Esophagus squamous epithelium (tissue), 5 donors: ENCODE measurements around the gene EIF2AK3. TPM values are rescaled to one million over a fixed set of nuclear protein-coding genes. Genes with fewer than 3 reads are reported as not detected.
A peak's percentile ranks its signal among the peaks of the same experiment; 100 is the strongest.

Experiments
- DNase-seq: peaks from one replicate; lab custom pipeline; 2025; lab: John Stamatoyannopoulos, UW
- H3K27ac ChIP-seq, 4 donors: fragments of 200-600 bp; sonication (generic); one replicate each; pipeline ENCODE4 v1.5.1; 2016 to 2019; ENCODE audit warnings: mild to moderate bottlenecking in 1 of 4
- H3K27me3 ChIP-seq, 4 donors: fragments of 200-600 bp; sonication (generic); 1 replicate in 3 of 4; 2 replicates in 1 of 4; pipeline versions ENCODE4 v1.5.1 to v1.6.0; 2017 to 2021; ENCODE audit warnings: antibody characterized with exemption in 1 of 4
- H3K36me3 ChIP-seq, 3 donors: fragments of 200-600 bp; sonication (generic); one replicate each; pipeline ENCODE4 v1.5.1; 2016 to 2019
- H3K4me1 ChIP-seq, 3 donors: fragments of 200-600 bp; sonication (generic); one replicate each; pipeline ENCODE4 v1.5.1; 2017 to 2019
- H3K4me3 ChIP-seq, 4 donors: fragments of 200-600 bp; sonication (generic); 1 replicate in 3 of 4; 2 replicates in 1 of 4; pipeline ENCODE4 v1.5.1; 2016 to 2019; ENCODE audit warnings: mild to moderate bottlenecking in 2 of 4, moderate library complexity in 1 of 4
- H3K9me3 ChIP-seq, 3 donors: fragments of 200-600 bp; sonication (generic); one replicate each; pipeline ENCODE4 v1.5.1; 2016 to 2019
- CTCF ChIP-seq, 6 experiments: fragments of 450-650 bp in 4 of 6; fragments of 200-600 bp in 2 of 6; sonication (generic) in 2 of 6; IDR thresholded peaks; one replicate each; pipeline ENCODE4 v1.5.1; 2016 to 2019; ENCODE audit warnings: antibody characterized with exemption in 6 of 6, mild to moderate bottlenecking in 4 of 6, moderate library complexity in 4 of 6
- POLR2A ChIP-seq, 4 donors: fragments of 450-650 bp; IDR thresholded peaks; one replicate each; pipeline ENCODE4 v1.6.1; 2017; ENCODE audit warnings: antibody characterized with exemption in 4 of 4, mild to moderate bottlenecking in 4 of 4, moderate library complexity in 3 of 4
- WGBS, 2 donors: methylation state at CpG; one replicate each; pipeline ENCODE4 v1.1.5; 2018; 5-methylcytosine and 5-hydroxymethylcytosine counted together
- intact Hi-C: fragments of 100-400 bp; cut with DNase I; formaldehyde crosslinking; loops from one replicate; pipeline ENCODE4 v1.15.0; 2022
- total RNA-seq, 4 donors: library from RNA; depleted of rRNA; stranded (reverse); fragments of >200 nt; gene quantifications; one replicate each; pipeline ENCODE4 v1.1.0, GENCODE V29; 2016
- donor health status: DM: yes; HTN: yes; CAD: no.

The EIF2AK3 gene
- total RNA-seq, 4 donors from 2014 or later = 12.2 to 16.9 (median 16.7) TPM

- Histone ChIP-seq H3K9me3 (no peaks in the 10 kb centered on the region), H3K4me1 (peaks cover 0 to 20% (median 10%) of the 10 kb centered on the region in 3 donors), H3K36me3 (no peaks in the 10 kb centered on the region), H3K27ac (peak overlapping the region; percentile 2 to 73 (median 60)), H3K4me3 (peak overlapping the region in 1 of 4 donors; percentile 30), H3K27me3 (no peaks in the 10 kb centered on the region)
- intact Hi-C loops = no loop called here
- DNase-seq = no peak
- 48 to 62% methylated on average over 4 of the region's 4 CpGs for WGBS, 2 donors
- TF ChIP-seq CTCF (IDR thresholded peaks at IDR 0.05) (no peak), POLR2A (IDR thresholded peaks at IDR 0.05) (no peak)
Measured at GRCh38 chr2:88658881-88659537, 31.7 kb upstream of the EIF2AK3 start.

- intact Hi-C loops = no loop called here
- Histone ChIP-seq H3K27me3 (no peaks in the 10 kb centered on the region), H3K4me3 (no peak overlapping the region), H3K9me3 (no peaks in the 10 kb centered on the region), H3K36me3 (no peaks in the 10 kb centered on the region), H3K4me1 (peaks cover 0 to 20% (median 10%) of the 10 kb centered on the region in 3 donors), H3K27ac (peak overlapping the region in 3 of 4 donors; percentile 59 to 73 (median 60))
- DNase-seq = no peak
- 24 to 25% methylated on average over 3 of the region's 3 CpGs for WGBS, 2 donors
- TF ChIP-seq POLR2A (IDR thresholded peaks at IDR 0.05) = no peak
- no peak for TF ChIP-seq CTCF (IDR thresholded peaks at IDR 0.05)
Measured at GRCh38 chr2:88658326-88658725, 31.1 kb upstream of the EIF2AK3 start.

GRCh38 chr2:88657131-88657530 lies 29.9 kb upstream of the EIF2AK3 start:
- Histone ChIP-seq H3K27me3 (no peaks in the 10 kb centered on the region), H3K36me3 (no peaks in the 10 kb centered on the region), H3K4me1 (peaks cover 0 to 20% (median 10%) of the 10 kb centered on the region in 3 donors), H3K4me3 (no peak overlapping the region), H3K27ac (no peak overlapping the region), H3K9me3 (no peaks in the 10 kb centered on the region)
- DNase-seq = no peak
- WGBS, 2 donors = 90 to 93% methylated on average over 2 of the region's 2 CpGs
- TF ChIP-seq CTCF (IDR thresholded peaks at IDR 0.05) (no peak), POLR2A (IDR thresholded peaks at IDR 0.05) (no peak)
- intact Hi-C loops = no loop called here

- H3K27me3 ChIP-seq = no peaks in the 10 kb centered on the region
- 77 to 84% methylated on average over 3 of the region's 3 CpGs for WGBS, 2 donors
- no peaks in the 10 kb centered on the region for H3K36me3 ChIP-seq
- TF ChIP-seq POLR2A (IDR thresholded peaks at IDR 0.05) = no peak
- no peak for TF ChIP-seq CTCF (IDR thresholded peaks at IDR 0.05)
- H3K9me3 ChIP-seq = no peaks in the 10 kb centered on the region
- peaks cover 0 to 20% (median 10%) of the 10 kb centered on the region in 3 donors for H3K4me1 ChIP-seq
- H3K27ac ChIP-seq = no peak overlapping the region
- no peak overlapping the region for H3K4me3 ChIP-seq
- intact Hi-C loops = no loop called here
- no peak for DNase-seq
Measured at GRCh38 chr2:88656690-88657089, 29.4 kb upstream of the EIF2AK3 start.

- WGBS, 2 donors = 53 to 59% methylated on average over 2 of the region's 2 CpGs
- H3K4me3 ChIP-seq = no peak overlapping the region
- no peaks in the 10 kb centered on the region for H3K9me3 ChIP-seq
- intact Hi-C loops = no loop called here
- peaks cover 0 to 17% (median 8%) of the 10 kb centered on the region in 3 donors for H3K4me1 ChIP-seq
- DNase-seq = no peak
- H3K36me3 ChIP-seq = no peaks in the 10 kb centered on the region
- no peak overlapping the region for H3K27ac ChIP-seq
- H3K27me3 ChIP-seq = no peaks in the 10 kb centered on the region
- TF ChIP-seq POLR2A (IDR thresholded peaks at IDR 0.05) = no peak
- no peak for TF ChIP-seq CTCF (IDR thresholded peaks at IDR 0.05)
Measured at GRCh38 chr2:88654714-88655113, 27.4 kb upstream of the EIF2AK3 start.
